Fibroblast of mammary gland (primary cell): ENCODE data around the gene DLGAP3.
"Not testable (repeated sequence)": the region's sequence is repeated elsewhere in the genome, so short reads cannot be mapped to it uniquely, and the experiment has no call there.

Source experiments
- DNase-seq: peaks from one replicate; pipeline ENCODE4 v3.0.0-alpha.2; 2010; ENCODE audit warnings: low read depth
- H3K4me3 ChIP-seq: 2 replicates; pipeline ENCODE4 v1.5.1; 2011; ENCODE audit warnings: low read depth, mild to moderate bottlenecking, low read length, moderate library complexity; ENCODE audit not compliant: control insufficient read depth
- TF ChIP-seq, protein P1 (sequence below): conservative IDR thresholded peaks from 2 replicates; pipeline ENCODE4 v1.5.1; 2011; ENCODE audit warnings: low read depth, low read length, inconsistent platforms; ENCODE audit not compliant: control insufficient read depth, insufficient read depth

DLGAP3 gene

DNA sequence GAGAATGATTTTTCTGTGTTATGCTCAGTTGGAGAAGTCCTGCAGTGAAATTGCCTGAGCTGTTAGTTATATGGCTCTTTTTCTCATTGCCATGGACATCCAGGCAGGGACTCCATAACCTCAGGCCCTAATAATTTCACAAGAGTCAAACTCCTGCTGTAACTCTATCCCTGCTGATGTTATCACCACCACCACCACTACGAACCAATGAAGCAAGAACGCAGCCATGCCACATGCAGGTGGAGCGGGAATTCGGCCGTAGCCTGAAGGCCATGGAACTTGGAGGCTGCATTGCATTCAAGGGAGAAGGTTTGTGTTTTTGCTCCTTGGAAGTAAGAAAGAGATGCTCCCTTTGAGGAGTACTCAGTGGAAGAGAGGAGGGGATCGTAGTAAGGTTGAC, 16.8 kb upstream of the DLGAP3 start:
- no peak for DNase-seq
- TF ChIP-seq, protein P1, sequence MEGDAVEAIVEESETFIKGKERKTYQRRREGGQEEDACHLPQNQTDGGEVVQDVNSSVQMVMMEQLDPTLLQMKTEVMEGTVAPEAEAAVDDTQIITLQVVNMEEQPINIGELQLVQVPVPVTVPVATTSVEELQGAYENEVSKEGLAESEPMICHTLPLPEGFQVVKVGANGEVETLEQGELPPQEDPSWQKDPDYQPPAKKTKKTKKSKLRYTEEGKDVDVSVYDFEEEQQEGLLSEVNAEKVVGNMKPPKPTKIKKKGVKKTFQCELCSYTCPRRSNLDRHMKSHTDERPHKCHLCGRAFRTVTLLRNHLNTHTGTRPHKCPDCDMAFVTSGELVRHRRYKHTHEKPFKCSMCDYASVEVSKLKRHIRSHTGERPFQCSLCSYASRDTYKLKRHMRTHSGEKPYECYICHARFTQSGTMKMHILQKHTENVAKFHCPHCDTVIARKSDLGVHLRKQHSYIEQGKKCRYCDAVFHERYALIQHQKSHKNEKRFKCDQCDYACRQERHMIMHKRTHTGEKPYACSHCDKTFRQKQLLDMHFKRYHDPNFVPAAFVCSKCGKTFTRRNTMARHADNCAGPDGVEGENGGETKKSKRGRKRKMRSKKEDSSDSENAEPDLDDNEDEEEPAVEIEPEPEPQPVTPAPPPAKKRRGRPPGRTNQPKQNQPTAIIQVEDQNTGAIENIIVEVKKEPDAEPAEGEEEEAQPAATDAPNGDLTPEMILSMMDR = no peak
- H3K4me3 ChIP-seq = no peak overlapping the region

DNA sequence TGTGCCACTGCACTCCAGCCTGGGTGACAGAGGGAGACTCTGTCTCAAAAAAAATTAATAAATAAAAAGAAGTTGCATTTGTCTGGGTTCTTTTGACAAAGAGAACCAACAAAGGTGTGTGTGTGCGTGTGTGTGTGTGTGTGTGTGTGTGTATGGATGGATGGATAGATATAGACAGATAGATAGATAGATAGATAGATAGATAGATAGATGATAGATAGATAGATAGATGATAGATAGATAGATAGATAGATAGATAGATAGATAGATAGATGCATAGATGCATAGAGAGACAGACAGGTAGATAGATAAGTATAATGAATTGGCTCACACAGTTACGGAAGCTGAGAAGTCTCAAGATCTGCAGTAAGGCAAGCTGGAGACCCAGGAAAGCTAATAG, 12.3 kb upstream of the DLGAP3 start:
- DNase-seq, H3K4me3 ChIP-seq: not testable (repeated sequence)

DNA sequence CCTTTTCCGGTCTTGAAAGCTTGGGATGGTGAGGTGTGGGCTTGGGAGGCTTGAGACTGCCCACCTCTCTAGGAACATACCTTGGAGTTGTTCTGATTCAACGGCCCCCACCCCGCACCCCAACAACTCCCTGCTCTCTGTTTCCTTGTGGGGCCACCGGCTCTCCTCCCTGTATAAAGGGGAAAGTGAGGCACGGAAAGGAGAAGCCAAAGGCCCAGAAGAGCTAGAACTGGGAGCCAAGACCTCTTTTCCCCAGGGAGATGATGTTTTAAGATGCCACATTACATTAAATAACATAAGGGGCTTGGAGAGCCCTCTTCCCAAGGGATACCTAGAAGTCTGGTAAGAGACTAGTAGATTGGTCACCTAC, 1.2 kb upstream of the DLGAP3 start:
- H3K4me3 ChIP-seq = no peak overlapping the region
- DNase-seq = no peak
- TF ChIP-seq, protein P1 = no peak

DNA sequence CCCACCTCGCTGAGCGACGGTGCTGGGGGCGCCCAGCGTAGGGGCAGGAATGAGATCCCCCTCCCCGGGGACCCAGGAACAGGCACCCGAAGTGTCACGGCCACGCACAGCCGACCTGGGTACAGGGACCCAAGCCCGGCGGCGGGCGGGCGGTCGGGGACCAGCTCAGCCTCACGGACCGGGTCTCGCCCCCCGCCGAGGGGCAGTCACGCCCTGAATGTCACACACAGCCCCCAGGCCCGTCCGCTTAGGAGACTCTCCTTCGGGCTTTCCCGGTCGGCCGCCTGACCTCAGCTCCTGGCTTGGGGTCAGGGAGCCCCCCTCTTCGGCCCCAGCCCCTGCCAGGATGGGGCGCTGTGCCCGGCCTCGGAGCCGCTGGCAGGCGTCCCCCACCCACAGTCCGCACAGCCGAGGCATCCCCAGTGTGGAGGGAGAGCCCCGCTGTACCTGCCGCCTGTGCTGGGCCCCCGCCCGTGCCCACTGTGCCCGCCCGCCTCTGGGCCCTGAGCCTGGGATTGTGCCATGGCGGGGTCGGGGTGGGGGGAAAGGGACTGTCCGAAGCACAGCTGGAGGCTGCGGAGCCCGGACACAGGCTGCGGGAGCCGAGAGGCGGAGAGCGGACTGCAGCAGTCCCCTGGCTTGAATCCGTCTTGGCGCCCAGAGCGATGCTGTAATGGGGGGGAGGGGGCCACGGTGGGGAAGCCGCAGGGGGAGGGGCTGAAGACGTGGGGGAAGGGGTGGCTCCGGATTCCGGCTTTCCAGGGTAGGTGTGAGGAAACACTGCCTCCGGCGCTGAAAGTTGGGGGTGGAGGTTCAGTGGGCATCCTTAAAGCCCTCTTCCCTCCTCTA, 627 bp upstream of the DLGAP3 start:
- TF ChIP-seq, protein P1 = no peak
- DNase-seq = no peak
- H3K4me3 ChIP-seq = no peak overlapping the region

DNA sequence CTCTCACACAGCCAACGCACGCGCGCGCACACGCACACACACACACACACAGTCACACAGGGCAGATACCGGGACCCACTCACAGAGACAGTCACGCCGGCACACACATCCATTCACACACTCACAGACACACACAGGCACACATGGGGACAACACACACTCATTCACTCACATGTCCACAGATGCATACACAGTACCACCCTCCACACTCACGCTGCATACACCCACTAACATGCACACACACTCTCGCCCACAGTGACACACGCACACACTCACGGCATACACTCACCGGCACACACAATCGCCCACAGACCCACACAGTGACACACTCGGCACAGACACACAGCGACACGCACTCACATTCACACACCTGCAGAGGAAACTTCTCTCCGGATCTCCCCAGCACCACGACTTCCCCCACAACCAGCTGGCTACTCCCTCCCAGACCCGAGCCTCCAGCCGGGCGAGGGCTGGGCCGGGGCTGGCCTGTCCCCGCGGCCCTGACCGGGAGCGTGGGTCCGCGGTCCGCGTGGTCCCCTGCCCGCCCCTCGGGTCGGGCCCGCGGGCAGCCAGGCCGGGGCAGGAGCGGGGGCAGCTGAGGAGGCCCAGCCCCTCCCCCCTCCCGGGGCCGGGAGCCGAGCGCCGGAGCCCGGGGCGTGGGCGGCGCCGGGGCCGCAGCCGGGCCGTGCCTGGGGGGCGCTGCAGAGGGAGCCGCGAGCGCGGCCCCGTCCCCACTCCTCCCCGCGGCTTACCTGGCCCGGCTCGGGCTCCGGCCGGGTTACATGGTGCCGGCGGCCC, 552 bp downstream of the DLGAP3 start:
- DNase-seq = no peak
- TF ChIP-seq, protein P1 = no peak
- no peak overlapping the region for H3K4me3 ChIP-seq

DNA sequence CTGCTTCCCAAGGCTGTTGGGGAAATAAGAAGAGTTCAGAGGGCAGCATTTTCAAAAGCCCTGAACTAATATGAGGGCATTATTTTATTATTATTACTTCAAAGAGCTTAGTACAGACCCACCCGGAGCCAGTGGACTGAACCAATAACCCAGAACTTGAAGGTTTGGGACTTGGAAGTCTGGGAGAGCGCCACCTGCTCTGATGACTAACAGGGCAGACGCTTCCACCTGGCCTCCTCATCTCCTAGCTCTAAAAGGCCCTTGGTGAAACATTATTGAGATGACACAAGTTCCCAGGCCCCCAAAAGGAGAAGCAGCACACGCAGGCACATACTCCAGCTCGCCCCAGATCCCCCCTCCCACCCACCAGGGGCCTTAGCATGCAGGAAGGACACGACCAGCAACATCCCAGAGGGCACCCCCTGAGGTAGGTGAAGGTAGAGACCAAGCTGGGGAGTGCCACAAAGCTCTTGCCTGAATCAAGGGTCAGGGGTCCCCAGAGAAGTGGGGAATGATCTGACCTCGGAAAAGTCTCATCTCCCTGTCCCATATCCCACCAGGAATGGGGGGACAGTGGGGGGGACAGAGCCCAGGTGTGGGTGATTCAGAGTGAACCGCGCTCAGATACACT, 1.3 kb downstream of the DLGAP3 start:
- TF ChIP-seq, protein P1 = no peak
- no peak overlapping the region for H3K4me3 ChIP-seq
- DNase-seq = no peak

DNA sequence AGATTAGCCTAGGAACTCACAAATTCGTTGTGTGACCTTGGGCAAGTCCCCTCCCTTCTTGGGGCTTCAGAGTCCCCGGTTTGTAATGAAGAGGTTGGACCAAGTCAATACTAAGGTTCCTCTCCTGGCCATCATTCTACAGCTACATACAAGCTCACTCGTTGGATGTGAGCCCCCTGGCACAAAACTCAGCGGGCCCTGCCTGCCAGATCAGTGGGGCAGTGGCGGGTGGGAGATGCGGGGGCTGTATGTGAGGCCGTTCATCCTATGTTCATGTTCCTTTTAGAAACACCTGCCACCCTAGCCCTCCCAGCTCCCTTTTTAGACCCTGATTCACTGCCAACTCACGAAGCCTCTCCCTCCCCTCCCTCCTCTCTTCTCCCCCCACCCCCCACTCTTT, 2.1 kb downstream of the DLGAP3 start:
- TF ChIP-seq, protein P1 = no peak
- no peak for DNase-seq
- H3K4me3 ChIP-seq = no peak overlapping the region
